Pancreas (tissue), 10 donors: ENCODE results near the gene FGD3. TPM values are rescaled to one million over a fixed set of nuclear protein-coding genes. Genes with fewer than 3 reads are reported as not detected.

Source experiments
- ATAC-seq, 4 donors: fragments of 200-7000 bp; cut with Tn5 transposase; one replicate each; pipeline versions ENCODE4 v1.8.0 to v1.9.1; 2020; ENCODE audit warnings: mild to moderate bottlenecking in 4 of 4, moderate library complexity in 4 of 4
- DNase-seq, 6 donors: peaks; one replicate each; pipeline ENCODE4 v3.0.0-alpha.2; 2020
- FAIRE-seq: peaks from 2 replicates; lab custom pipeline; 2012; peaks lifted over from hg19 to GRCh38; lab: Jason Lieb, UNC
- H3K27ac ChIP-seq, 4 donors: fragments of 200-600 bp; sonication (generic); 1 replicate in 3 of 4; 2 replicates in 1 of 4; pipeline versions ENCODE4 v1.5.0 to v1.8.0; 2020
- H3K27me3 ChIP-seq, 4 donors: fragments of 200-600 bp; one replicate each; pipeline ENCODE4 v1.8.0; 2021
- H3K36me3 ChIP-seq, 3 donors: fragments of 200-600 bp; sonication (generic) in 1 of 3; one replicate each; pipeline versions ENCODE4 v1.5.0 to v1.8.0; 2020 to 2021
- H3K4me1 ChIP-seq, 3 donors: fragments of 200-600 bp; one replicate each; pipeline ENCODE4 v1.8.0; 2021
- H3K4me3 ChIP-seq, 4 donors: fragments of 200-600 bp; sonication (generic) in 2 of 4; one replicate each; pipeline versions ENCODE4 v1.5.0 to v1.8.0; 2020 to 2021
- H3K9me3 ChIP-seq, 4 donors: fragments of 200-600 bp; one replicate each; pipeline ENCODE4 v1.8.0; 2021
- CTCF ChIP-seq, 4 donors: fragments of 200-600 bp; sonication (generic) in 3 of 4; IDR thresholded peaks; one replicate each; pipeline versions ENCODE4 v1.5.0 to v1.8.0; 2021; ENCODE audit warnings: antibody characterized with exemption in 4 of 4
- WGBS, 2 donors: extraction: QIAGEN DNeasy Blood & Tissue Kit; methylation state at CpG; one replicate each; pipeline ENCODE4 v1.1.7; 2013; 5-methylcytosine and 5-hydroxymethylcytosine counted together
- intact Hi-C, 3 donors: fragments of 100-400 bp; cut with DNase I; formaldehyde crosslinking; loops; one replicate each; pipeline versions ENCODE4 v1.11.1 to v1.14.2; 2022
- polyA plus RNA-seq, 2 donors: library from polyadenylated mRNA; stranded (reverse); fragments of 200-250 nt; gene quantifications; one replicate each; pipeline ENCODE4 v1.2.3, GENCODE V29; 2013
- total RNA-seq, 6 donors: library from RNA; stranded (reverse); fragmentation: NEBNext Ultra II Directional in 4 of 6; extraction: Animal tissue kit (Norgen Biotek cat#: 25700) in 4 of 6; gene quantifications; one replicate each; pipeline versions ENCODE4 v1.2.1 to v1.2.4, GENCODE V29; 2021 to 2023
- donor health status: healthy with polysubstance abuse.
- donor health status: DM: no; HTN: no; CAD: no; lungs with moderate emphysema.
- donor health status: DM: no; HTN: no; CAD: no.
- donor health status: control.
- donor health status: control.
- donor health status: Bipolar disorder and iron deficiency.
- donor health status: DM: yes; HTN: yes; CAD: no.
- donor health status: DM: no; HTN: no; CAD: no.
- donor health status: DM: no; HTN: no; CAD: no.
- donor health status: DM: yes; HTN: yes; CAD: no.

The FGD3 gene
- total and polyA plus RNA-seq, 8 donors: 5.0 to 27.7 (median 7.8) TPM

- ATAC-seq: peak in 2 of 4 donors; percentile 17 to 39
- FAIRE-seq: no peak
- no peaks in the 10 kb centered on the region for H3K9me3 ChIP-seq
- no peak overlapping the region for H3K27ac ChIP-seq
- H3K4me3 ChIP-seq: no peak overlapping the region
- no peaks in the 10 kb centered on the region for H3K36me3 ChIP-seq
- no peaks in the 10 kb centered on the region for H3K27me3 ChIP-seq
- intact Hi-C loops: no loop called here
- no peak for DNase-seq
- no peak for TF ChIP-seq CTCF (IDR thresholded peaks at IDR 0.05)
- H3K4me1 ChIP-seq: peaks cover 0 to 3% (median 0%) of the 10 kb centered on the region in 3 donors
- WGBS, 2 donors: 68 to 71% methylated on average over 10 of the region's 10 CpGs
These were observed 4.4 kb upstream of the FGD3 start for GRCh38 chr9:92942688-92943616.

GRCh38 chr9:92944921-92945320, 2.4 kb upstream of the FGD3 start:
- no peaks in the 10 kb centered on the region for H3K36me3 ChIP-seq
- ATAC-seq (no peak), FAIRE-seq (no peak), DNase-seq (no peak)
- intact Hi-C loops: no loop called here
- TF ChIP-seq CTCF (IDR thresholded peaks at IDR 0.05): no peak
- H3K27ac ChIP-seq: no peak overlapping the region
- H3K4me1 ChIP-seq: peaks cover 0 to 3% (median 0%) of the 10 kb centered on the region in 3 donors
- no peaks in the 10 kb centered on the region for H3K27me3 ChIP-seq
- 90 to 96% methylated on average over 8 of the region's 8 CpGs for WGBS, 2 donors
- no peaks in the 10 kb centered on the region for H3K9me3 ChIP-seq
- H3K4me3 ChIP-seq: no peak overlapping the region

GRCh38 chr9:92945796-92946195, 1.5 kb upstream of the FGD3 start:
- Histone ChIP-seq H3K27me3 (no peaks in the 10 kb centered on the region), H3K27ac (no peak overlapping the region), H3K4me3 (no peak overlapping the region), H3K4me1 (peaks cover 0 to 3% (median 0%) of the 10 kb centered on the region in 3 donors), H3K36me3 (no peaks in the 10 kb centered on the region), H3K9me3 (no peaks in the 10 kb centered on the region)
- no peak for TF ChIP-seq CTCF (IDR thresholded peaks at IDR 0.05)
- WGBS, 2 donors: 96 to 99% methylated on average over 8 of the region's 8 CpGs
- ATAC-seq (no peak), FAIRE-seq (no peak), DNase-seq (no peak)
- intact Hi-C loops: no loop called here

- DNase-seq (no peak), FAIRE-seq (no peak), ATAC-seq (no peak)
- Histone ChIP-seq H3K27ac (no peak overlapping the region), H3K4me3 (peak overlapping the region in 1 of 4 donors; percentile 60), H3K9me3 (no peaks in the 10 kb centered on the region), H3K36me3 (no peaks in the 10 kb centered on the region), H3K4me1 (peaks cover 0 to 3% (median 0%) of the 10 kb centered on the region in 3 donors), H3K27me3 (no peaks in the 10 kb centered on the region)
- no peak for TF ChIP-seq CTCF (IDR thresholded peaks at IDR 0.05)
- intact Hi-C loops: no loop called here
- 71 to 75% methylated on average over 12 of the region's 12 CpGs for WGBS, 2 donors
These were observed 763 bp downstream of the FGD3 start for GRCh38 chr9:92948038-92948534.

GRCh38 chr9:92948632-92949031, 1.3 kb downstream of the FGD3 start:
- Histone ChIP-seq H3K4me3 (no peak overlapping the region), H3K27me3 (no peaks in the 10 kb centered on the region), H3K27ac (no peak overlapping the region), H3K9me3 (no peaks in the 10 kb centered on the region), H3K36me3 (no peaks in the 10 kb centered on the region), H3K4me1 (peaks cover 0 to 3% (median 0%) of the 10 kb centered on the region in 3 donors)
- TF ChIP-seq CTCF (IDR thresholded peaks at IDR 0.05): no peak
- FAIRE-seq (no peak), DNase-seq (no peak), ATAC-seq (no peak)
- intact Hi-C loops: no loop called here
- WGBS, 2 donors: 82 to 92% methylated on average over 2 of the region's 2 CpGs
